SK-N-SH treated with all-trans-retinoic acid at 6 μM for 48 hours (cell line): ENCODE measurements around the gene TCF25.

ENCODE experiments used
- ATAC-seq: fragments of 200-7000 bp; cut with Tn5 transposase; 3 replicates; pipeline ENCODE4 v1.9.1; 2020; ENCODE audit warnings: mild to moderate bottlenecking, moderate library complexity
- ARNTL ChIP-seq: fragments of 450-650 bp; formaldehyde crosslinking; IDR thresholded peaks from 2 replicates; pipeline ENCODE4 v1.5.0; 2020; ENCODE audit warnings: low read depth, mild to moderate bottlenecking, moderate library complexity, borderline replicate concordance
- BACH2 ChIP-seq: fragments of 250-450 bp; sonication (Bioruptor Pico); IDR thresholded peaks from 2 replicates; pipeline ENCODE4 v1.9.0; 2021; ENCODE audit warnings: mild to moderate bottlenecking, borderline replicate concordance
- CREB5 ChIP-seq: fragments of 250-450 bp; sonication (Bioruptor Pico); IDR thresholded peaks from 2 replicates; pipeline ENCODE4 v1.5.1; 2020; ENCODE audit warnings: low read depth, mild to moderate bottlenecking, moderate library complexity
- CSDC2 ChIP-seq: fragments of 250-450 bp; sonication (Bioruptor Pico); IDR thresholded peaks from 2 replicates; pipeline ENCODE4 v1.5.0; 2020; ENCODE audit warnings: mild to moderate bottlenecking, moderate library complexity
- CSRNP3 ChIP-seq: fragments of 250-450 bp; sonication (Bioruptor Pico); IDR thresholded peaks from 2 replicates; pipeline ENCODE4 v1.5.1; 2021; ENCODE audit warnings: mild to moderate bottlenecking, moderate library complexity
- ESRRG ChIP-seq: fragments of 250-450 bp; sonication (Bioruptor Pico); IDR thresholded peaks from 2 replicates; pipeline ENCODE4 v1.6.1; 2021; ENCODE audit warnings: mild to moderate bottlenecking
- GLIS3 ChIP-seq: fragments of 250-450 bp; sonication (Bioruptor Pico); IDR thresholded peaks from 2 replicates; pipeline ENCODE4 v1.5.0; 2020; ENCODE audit warnings: mild to moderate bottlenecking, moderate library complexity
- ISL1 ChIP-seq: fragments of 250-450 bp; sonication (Bioruptor Pico); IDR thresholded peaks from 2 replicates; pipeline ENCODE4 v2.1.2; 2022; ENCODE audit warnings: mild to moderate bottlenecking, moderate library complexity
- OSR1 ChIP-seq: fragments of 250-450 bp; sonication (Bioruptor Pico); IDR thresholded peaks from 2 replicates; pipeline ENCODE4 v1.8.0; 2022; ENCODE audit warnings: moderate library complexity, mild to moderate bottlenecking, inconsistent platforms
- PATZ1 ChIP-seq: fragments of 250-450 bp; sonication (Bioruptor Pico); IDR thresholded peaks from 2 replicates; pipeline ENCODE4 v1.8.0; 2020; ENCODE audit warnings: mild to moderate bottlenecking, moderate library complexity, borderline replicate concordance
- POU6F1 ChIP-seq: fragments of 250-450 bp; sonication (Bioruptor Pico); IDR thresholded peaks from 2 replicates; pipeline ENCODE4 v1.8.0; 2021; ENCODE audit warnings: low read depth, mild to moderate bottlenecking, moderate library complexity, borderline replicate concordance
- PPARA ChIP-seq: fragments of 250-450 bp; sonication (Bioruptor Pico); IDR thresholded peaks from 2 replicates; pipeline ENCODE4 v1.5.0; 2020; ENCODE audit warnings: mild to moderate bottlenecking, borderline replicate concordance
- RARB ChIP-seq: fragments of 250-450 bp; sonication (Bioruptor Pico); IDR thresholded peaks from 2 replicates; pipeline ENCODE4 v1.8.0; 2021; ENCODE audit warnings: mild to moderate bottlenecking, moderate library complexity
- SNAI2 ChIP-seq: fragments of 250-450 bp; sonication (Bioruptor Pico); IDR thresholded peaks from 2 replicates; pipeline ENCODE4 v1.5.0; 2020; ENCODE audit warnings: mild to moderate bottlenecking, moderate library complexity
- TCF4 ChIP-seq: fragments of 250-450 bp; sonication (Bioruptor Pico); IDR thresholded peaks from 2 replicates; pipeline ENCODE4 v1.8.0; 2021; ENCODE audit warnings: mild to moderate bottlenecking, moderate library complexity, borderline replicate concordance
- TOX ChIP-seq: fragments of 250-450 bp; sonication (Bioruptor Pico); IDR thresholded peaks from 2 replicates; pipeline ENCODE4 v1.8.0; 2021; ENCODE audit warnings: mild to moderate bottlenecking, moderate library complexity, borderline replicate concordance
- ZC3H10 ChIP-seq: fragments of 250-450 bp; sonication (Bioruptor Pico); IDR thresholded peaks from 2 replicates; pipeline ENCODE4 v1.5.1; 2021; ENCODE audit warnings: mild to moderate bottlenecking, moderate library complexity
- ZFP3 ChIP-seq: fragments of 250-450 bp; sonication (Bioruptor Pico); IDR thresholded peaks from 2 replicates; pipeline ENCODE4 v1.5.0; 2020; ENCODE audit warnings: mild to moderate bottlenecking, moderate library complexity
- ZFP30 ChIP-seq: fragments of 450-650 bp; formaldehyde crosslinking; IDR thresholded peaks from 2 replicates; pipeline ENCODE4 v1.5.0; 2022; ENCODE audit warnings: mild to moderate bottlenecking, moderate library complexity
- ZNF565 ChIP-seq: fragments of 450-650 bp; formaldehyde crosslinking; conservative IDR thresholded peaks from 2 replicates; pipeline ENCODE4 v1.5.0; 2020; ENCODE audit warnings: low read depth, mild to moderate bottlenecking, moderate library complexity
- ZNF70 ChIP-seq: fragments of 450-650 bp; formaldehyde crosslinking; IDR thresholded peaks from 2 replicates; pipeline ENCODE4 v1.5.0; 2020; ENCODE audit warnings: mild to moderate bottlenecking, moderate library complexity
- ZNF8 ChIP-seq: fragments of 450-650 bp; formaldehyde crosslinking; IDR thresholded peaks from 2 replicates; pipeline ENCODE4 v1.5.0; 2020; ENCODE audit warnings: mild to moderate bottlenecking, moderate library complexity

The TCF25 gene

GRCh38 chr16:89952551-89952950 lies 79.2 kb downstream of the TCF25 start:
- no peak for ATAC-seq
- no peak for TF ChIP-seq BACH2 (CRISPR knock-in tag)
- no peak for TF ChIP-seq TCF4
- no peak for TF ChIP-seq ZFP30 (CRISPR knock-in tag)
- TF ChIP-seq ZC3H10: no peak

- no peak for TF ChIP-seq ARNTL (CRISPR knock-in tag)
- TF ChIP-seq POU6F1 (CRISPR knock-in tag): no peak
- ATAC-seq: no peak
Measured at GRCh38 chr16:89953671-89954406, 80.4 kb downstream of the TCF25 start.

GRCh38 chr16:89954462-89954861 lies 81.1 kb downstream of the TCF25 start:
- no peak for TF ChIP-seq TOX (CRISPR knock-in tag)
- no peak for TF ChIP-seq ARNTL (CRISPR knock-in tag)
- no peak for TF ChIP-seq ISL1 (CRISPR knock-in tag)
- TF ChIP-seq RARB: no peak
- no peak for TF ChIP-seq ESRRG (CRISPR knock-in tag)
- no peak for TF ChIP-seq CREB5 (CRISPR knock-in tag)
- no peak for TF ChIP-seq POU6F1 (CRISPR knock-in tag)
- no peak for TF ChIP-seq GLIS3 (CRISPR knock-in tag)
- no peak for TF ChIP-seq ZFP30 (CRISPR knock-in tag)
- no peak for ATAC-seq

GRCh38 chr16:89955001-89955685 lies 81.8 kb downstream of the TCF25 start:
- TF ChIP-seq ZFP30 (CRISPR knock-in tag): no peak
- no peak for TF ChIP-seq GLIS3 (CRISPR knock-in tag)
- no peak for TF ChIP-seq OSR1 (CRISPR knock-in tag)
- TF ChIP-seq ZNF8 (CRISPR knock-in tag): no peak
- ATAC-seq: no peak

- TF ChIP-seq RARB (no peak), ARNTL (CRISPR knock-in tag) (no peak), ZFP3 (no peak), PATZ1 (CRISPR knock-in tag) (no peak), ZFP30 (CRISPR knock-in tag) (no peak), TCF4 (no peak), OSR1 (CRISPR knock-in tag) (no peak), ZNF8 (CRISPR knock-in tag) (no peak), PPARA (no peak), BACH2 (CRISPR knock-in tag) (no peak), CSRNP3 (no peak), ZC3H10 (no peak), SNAI2 (CRISPR knock-in tag) (no peak), CSDC2 (CRISPR knock-in tag) (no peak), POU6F1 (CRISPR knock-in tag) (no peak), ZNF565 (no peak), GLIS3 (CRISPR knock-in tag) (no peak), ISL1 (CRISPR knock-in tag) (no peak), ZNF70 (no peak)
- ATAC-seq: no peak
Measured at GRCh38 chr16:89956505-89957215, 83.3 kb downstream of the TCF25 start.
